ENCODE measurements around the gene ABCG1.

ABCG1 gene

GRCh38 chr21:42191696-42192595, 27.0 kb upstream of the ABCG1 start:
- in situ Hi-C loops (cut with HindIII; ENCODE audit: low sequenced_read_pairs) = no loop called here

GRCh38 chr21:42193131-42193671, 25.7 kb upstream of the ABCG1 start:
- in situ Hi-C loops (cut with HindIII; ENCODE audit: low sequenced_read_pairs) = no loop called here

- in situ Hi-C loops (cut with HindIII; ENCODE audit: low sequenced_read_pairs) = no loop called here
Observed at GRCh38 chr21:42193721-42194120, 25.2 kb upstream of the ABCG1 start.

GRCh38 chr21:42194863-42195262, 24.1 kb upstream of the ABCG1 start:
- in situ Hi-C loops (cut with HindIII; ENCODE audit: low sequenced_read_pairs) = no loop called here

DNA sequence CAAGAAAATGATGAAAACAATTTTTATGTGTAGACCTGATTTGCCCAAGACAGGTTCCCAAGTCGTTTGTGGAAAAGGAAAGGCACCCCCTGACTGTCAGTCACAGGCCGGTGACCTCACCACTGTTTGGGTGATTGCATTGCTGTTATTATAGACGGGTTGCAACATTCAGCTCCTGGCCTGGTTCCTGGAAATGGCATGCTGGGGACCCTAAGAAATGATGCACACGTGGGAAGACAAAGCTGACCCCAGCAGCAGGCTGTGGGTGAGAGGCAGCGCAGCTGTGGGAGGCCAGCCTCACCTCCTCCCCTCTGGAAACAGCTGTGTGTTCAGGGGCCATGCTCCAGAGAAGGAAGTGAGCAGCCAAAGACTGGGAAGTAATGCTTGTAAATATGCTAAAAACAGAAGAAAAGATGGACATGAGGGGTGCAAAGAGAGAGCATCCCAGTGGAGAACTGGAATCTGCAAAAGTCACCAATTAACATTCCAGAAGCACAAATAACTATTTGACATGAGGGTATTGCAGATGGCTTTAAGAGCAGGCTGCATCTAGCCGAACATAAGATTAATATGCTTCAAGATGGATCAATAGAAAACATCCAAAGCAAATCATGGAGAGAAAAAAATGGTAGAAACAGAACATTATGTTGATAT, 23.4 kb upstream of the ABCG1 start:
- in situ Hi-C loops (cut with HindIII; ENCODE audit: low sequenced_read_pairs) = no loop called here

DNA sequence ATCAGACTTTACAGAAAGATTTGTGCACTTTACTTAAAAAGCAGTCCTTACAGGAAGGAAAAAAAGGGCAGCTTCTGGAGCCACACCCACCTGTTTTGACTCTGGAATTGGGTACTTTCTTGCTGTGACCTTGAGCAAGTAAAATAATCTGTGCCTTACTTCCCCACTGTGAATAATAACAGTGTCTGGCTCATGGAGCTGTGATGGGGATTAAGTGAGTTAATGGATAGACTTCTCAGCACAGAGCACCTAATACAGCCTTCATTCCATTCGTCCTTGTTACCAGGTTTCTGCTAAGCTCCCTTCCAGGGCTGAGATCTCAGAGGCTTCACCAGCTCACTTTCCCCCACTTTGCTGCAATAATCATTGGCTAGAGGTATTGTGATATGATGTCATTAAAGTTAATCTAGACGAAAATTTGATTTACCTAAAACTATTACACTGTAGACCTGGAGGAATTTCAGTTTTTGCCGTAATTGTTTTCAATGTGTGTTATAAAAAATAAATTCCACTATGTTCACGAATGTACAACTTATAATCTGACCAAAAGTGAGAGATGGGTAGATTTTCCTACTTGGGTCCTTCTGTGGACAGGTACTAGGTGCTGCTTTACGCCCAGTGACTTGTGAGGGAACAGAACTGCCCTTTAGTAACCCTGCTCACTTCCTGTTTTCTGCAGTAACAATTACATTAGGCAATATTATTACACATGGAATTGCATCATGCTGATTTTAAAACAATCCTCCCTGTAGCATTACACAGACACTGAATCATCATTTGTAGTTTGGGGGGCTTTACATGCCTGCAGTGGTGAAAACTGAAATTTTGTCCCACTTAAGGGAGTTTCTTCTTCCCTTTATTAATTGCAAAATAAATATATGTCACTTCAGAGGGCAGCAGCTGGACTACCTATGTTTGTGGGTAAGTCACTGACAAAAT, 19.7 kb upstream of the ABCG1 start:
- in situ Hi-C loops (cut with HindIII; ENCODE audit: low sequenced_read_pairs) = no loop called here

GRCh38 chr21:42199868-42200463, 19.0 kb upstream of the ABCG1 start:
- in situ Hi-C loops (cut with HindIII; ENCODE audit: low sequenced_read_pairs) = no loop called here

- in situ Hi-C loops (cut with HindIII; ENCODE audit: low sequenced_read_pairs) = no loop called here
Observed at GRCh38 chr21:42200906-42201614, 17.9 kb upstream of the ABCG1 start.

GRCh38 chr21:42201615-42202161, 17.3 kb upstream of the ABCG1 start:
- in situ Hi-C loops (cut with HindIII; ENCODE audit: low sequenced_read_pairs) = no loop called here

- in situ Hi-C loops (cut with HindIII; ENCODE audit: low sequenced_read_pairs) = no loop called here
Observed at GRCh38 chr21:42202321-42202720, 16.6 kb upstream of the ABCG1 start.

DNA sequence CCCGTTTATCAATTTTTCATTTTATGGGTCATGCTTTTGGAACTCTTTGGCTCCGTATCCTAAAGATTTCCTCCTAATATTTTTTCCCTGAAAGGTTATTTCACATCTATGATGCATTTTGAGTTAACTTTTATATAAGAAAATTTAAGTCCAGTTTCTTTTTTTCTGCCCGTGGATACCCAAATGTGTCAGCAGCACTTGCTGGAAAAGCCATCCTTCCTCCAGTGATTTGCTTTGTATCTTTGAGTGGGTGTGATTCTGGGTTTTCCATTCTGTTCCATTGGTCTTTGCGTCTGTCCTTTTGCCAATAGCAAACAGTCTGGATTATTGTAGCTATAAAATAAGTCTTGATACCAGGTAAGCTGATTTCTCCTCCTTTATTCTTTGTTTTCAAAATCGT, 15.6 kb upstream of the ABCG1 start:
- in situ Hi-C loops (cut with HindIII; ENCODE audit: low sequenced_read_pairs) = no loop called here

GRCh38 chr21:42203936-42204335, 15.0 kb upstream of the ABCG1 start:
- in situ Hi-C loops (cut with HindIII; ENCODE audit: low sequenced_read_pairs) = no loop called here

DNA sequence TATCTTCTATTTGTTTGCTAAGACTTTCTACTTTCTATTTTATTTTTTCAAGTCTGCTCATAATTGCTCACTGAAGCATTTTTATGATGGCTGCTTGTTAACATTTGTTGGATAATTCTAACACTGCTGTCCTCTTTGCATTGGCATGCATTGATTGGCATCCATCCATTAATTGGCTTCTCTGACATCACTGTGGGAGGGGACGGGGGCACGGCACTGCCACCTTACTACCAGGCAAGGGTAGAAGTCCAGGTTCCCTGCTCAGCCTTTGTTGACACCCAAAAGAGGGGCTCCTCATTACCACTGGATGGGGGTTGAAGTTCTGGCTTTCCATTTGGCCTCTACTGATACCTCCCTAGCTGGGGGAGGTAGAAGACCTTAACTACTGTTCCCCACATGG, 11.5 kb upstream of the ABCG1 start:
- in situ Hi-C loops (cut with HindIII; ENCODE audit: low sequenced_read_pairs) = no loop called here

- in situ Hi-C loops (cut with HindIII; ENCODE audit: low sequenced_read_pairs) = no loop called here
Observed at GRCh38 chr21:42208036-42208435, 10.9 kb upstream of the ABCG1 start.

DNA sequence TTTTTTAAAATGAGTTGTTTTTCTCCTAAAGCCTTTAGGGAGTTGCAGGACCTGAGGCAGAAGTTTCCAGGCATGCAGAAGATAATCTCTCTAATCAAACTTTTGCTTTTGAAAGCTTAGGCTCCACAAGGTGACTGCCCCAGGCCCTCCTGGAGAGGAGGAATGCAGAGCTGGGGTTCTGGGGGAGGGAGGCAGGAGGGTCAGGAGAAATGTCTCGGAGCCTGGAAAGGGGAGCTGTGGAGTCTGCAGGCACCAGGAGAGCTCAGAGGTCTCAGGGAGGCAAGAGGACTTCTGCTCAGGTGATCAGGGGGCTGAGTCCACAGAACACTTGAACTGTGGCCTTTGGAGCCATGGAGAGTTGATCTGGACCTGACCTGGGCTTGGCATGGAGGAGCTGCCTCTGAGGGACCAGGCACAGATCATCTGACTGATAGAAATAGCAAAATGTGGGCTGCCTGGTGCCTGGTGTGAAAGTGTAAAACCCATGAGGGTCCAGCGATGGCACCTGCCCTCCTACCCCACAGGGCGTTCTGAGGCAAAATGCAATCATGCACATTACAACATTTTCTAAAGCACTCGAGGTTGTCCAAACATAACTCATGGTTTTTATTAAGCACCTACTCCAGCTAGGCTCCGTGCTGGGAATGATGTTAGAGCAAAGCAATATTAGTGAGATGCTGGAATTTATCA, 10.0 kb upstream of the ABCG1 start:
- in situ Hi-C loops (cut with HindIII; ENCODE audit: low sequenced_read_pairs) = no loop called here

DNA sequence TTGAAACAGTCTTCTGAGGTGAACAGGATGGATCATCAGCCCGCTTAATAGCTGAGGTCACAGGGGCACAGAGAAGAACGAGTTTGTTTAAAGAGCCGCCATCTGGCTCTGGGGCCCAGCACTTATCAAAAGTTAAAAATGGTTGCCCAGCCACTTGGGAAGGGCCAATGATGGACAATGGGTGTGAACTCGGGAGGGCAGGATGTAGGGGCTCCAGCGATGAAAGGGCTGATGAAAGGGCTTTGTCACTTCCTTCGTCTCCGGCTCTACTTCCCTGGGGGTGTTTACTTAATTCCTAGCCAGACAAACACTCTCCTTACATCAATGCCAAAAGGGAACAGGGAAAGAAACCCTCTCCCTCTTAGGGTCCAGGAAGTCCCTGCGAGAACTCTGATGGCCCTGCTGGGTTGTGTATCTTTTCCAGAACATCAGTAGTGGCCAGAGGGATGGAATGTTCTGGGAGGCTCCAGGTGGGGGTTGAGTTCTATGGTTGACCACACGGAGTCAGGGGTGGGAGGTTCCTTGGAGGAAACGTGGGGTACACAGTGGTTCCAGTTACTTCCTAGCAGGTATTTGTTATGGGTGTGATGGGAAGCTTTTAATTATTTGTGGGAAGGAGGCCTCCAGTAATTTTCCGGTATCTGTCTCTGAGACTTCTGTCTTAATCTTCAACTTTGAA, 9.0 kb upstream of the ABCG1 start:
- in situ Hi-C loops (cut with HindIII; ENCODE audit: low sequenced_read_pairs) = no loop called here

DNA sequence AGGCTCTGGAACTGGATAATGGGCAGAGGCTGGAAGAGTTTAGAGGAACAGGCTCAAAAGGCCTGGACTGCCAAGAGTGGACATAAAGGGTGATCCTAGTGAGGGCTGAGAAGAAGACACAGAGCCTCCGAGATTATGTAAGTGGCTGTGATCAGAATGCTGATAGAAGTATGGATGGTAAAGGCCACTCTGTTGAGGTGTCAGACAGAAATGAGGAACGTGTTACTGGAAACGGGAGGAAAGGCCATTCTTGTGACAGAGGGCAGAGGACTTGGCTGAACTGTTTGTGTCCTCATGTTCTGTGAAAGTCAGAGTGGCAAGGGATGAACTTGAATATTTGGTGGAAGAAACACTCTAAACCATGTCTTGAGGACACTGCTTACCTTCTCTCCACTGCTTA, 6.7 kb upstream of the ABCG1 start:
- in situ Hi-C loops (cut with HindIII; ENCODE audit: low sequenced_read_pairs) = no loop called here

DNA sequence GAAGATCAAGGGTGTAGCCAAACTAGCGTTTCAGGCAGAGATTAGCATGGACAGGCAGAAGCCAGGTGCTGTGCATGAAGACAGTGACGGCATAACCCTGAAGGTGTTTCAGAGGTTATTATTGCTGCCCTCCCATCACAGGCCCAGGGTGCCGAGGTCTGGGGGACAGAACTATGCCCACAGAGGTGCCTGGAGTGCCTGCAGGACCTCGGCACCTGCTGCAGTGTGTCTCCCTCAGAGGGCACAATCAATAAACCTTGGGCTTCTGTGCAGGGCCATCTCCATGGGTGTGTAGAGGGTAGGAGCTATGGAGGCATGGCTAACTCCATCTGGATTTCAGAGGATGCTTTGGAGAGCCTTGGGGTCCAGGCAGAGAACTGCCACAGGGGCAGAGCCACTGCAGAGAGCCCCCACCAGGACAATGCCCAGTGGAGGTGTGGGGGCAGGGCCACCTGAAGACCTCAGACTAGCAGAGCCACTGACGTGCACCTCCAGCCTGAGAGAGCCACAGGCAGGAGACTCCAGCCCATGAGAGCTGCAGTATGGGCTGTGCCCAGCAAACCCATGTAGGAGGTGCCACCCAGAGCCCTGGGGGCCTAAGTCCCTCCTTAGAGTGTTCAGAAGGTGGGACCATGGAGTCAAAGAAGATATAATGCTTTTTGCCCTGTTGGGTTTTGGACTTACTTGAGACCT, 5.7 kb upstream of the ABCG1 start:
- in situ Hi-C loops (cut with HindIII; ENCODE audit: low sequenced_read_pairs) = no loop called here
